HG02943 (cell line): ENCODE measurements around the gene CHD1.

ENCODE experiments used
- ATAC-seq: cut with Tn5 transposase; IDR thresholded peaks from one replicate; pipeline ENCODE4 v1.9.1; 2021; ENCODE audit warnings: mild to moderate bottlenecking, low read depth, moderate library complexity; ENCODE audit not compliant: unreplicated experiment

CHD1 gene

DNA sequence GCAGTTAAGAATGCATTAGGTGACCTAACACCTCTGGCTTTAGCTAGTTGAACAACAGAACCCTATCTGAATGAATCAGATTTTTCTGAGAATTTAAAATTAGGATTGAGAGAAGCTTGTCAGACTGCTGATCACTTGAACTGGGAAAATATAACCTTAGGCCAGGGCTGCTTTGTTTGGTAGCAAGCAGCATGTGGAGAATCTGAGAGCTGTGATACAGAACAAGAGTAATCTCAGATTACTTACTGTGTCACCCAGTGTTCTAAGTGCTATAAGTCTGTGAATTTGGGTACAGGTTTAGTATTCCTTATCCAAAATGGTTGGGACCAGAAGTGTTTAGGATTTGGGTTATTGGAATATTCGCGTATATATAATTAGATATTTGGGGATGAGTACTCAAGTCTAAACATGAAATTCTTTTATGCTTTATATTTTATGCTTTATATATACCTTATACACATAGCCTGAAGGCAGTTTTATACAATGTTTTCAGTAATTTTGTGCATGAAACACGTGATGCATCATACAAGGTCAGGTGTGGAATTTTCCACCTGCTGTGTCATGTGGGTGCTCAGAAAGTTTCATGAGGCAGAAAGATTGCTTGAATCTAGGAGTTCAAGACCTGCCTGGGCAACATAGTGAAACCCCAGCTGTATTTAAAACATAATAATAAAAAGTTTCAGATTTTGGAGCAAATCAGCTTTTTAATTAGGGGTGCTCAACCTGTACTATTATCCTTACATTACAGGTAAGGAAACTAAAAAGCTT, 8.3 kb upstream of the CHD1 start:
- ATAC-seq, result no peak

DNA sequence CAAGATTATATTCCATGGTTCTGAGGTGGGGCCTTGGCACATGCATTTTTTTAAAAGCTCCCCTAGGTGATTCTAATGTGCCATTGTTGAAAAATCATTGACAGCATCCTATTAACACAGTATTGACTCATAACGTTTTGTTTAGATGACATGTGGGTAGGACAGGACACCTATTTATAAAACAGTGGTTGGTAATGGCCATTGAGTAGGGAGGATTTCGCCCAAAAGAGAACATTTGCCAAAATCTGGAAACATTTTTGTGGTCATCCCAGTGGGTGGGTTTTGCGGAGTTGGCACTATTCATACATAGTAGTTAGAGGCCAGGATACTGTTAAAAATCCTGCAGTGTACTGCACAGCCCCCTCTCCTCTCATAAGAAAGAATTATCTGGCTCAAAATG, 6.4 kb upstream of the CHD1 start:
- no peak for ATAC-seq

DNA sequence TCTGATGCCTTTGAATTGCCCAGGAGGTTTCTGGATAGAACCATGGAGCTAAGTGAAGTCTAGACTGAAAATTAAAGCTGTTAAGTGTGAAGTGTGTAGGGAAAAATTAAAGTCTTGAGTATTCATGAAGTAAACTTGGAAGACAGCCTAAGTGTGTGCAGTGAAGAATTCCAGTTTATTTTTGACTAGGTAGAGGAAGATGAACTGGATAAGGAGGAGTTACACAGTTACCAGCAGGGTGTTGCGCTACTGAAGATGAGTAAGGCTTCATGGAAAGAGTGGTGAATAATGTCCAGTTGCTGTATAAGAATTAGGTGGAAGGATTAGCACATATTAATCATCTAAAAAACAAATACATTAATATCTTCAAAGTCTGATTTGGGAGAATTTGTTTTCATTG, 5.7 kb upstream of the CHD1 start:
- no peak for ATAC-seq

DNA sequence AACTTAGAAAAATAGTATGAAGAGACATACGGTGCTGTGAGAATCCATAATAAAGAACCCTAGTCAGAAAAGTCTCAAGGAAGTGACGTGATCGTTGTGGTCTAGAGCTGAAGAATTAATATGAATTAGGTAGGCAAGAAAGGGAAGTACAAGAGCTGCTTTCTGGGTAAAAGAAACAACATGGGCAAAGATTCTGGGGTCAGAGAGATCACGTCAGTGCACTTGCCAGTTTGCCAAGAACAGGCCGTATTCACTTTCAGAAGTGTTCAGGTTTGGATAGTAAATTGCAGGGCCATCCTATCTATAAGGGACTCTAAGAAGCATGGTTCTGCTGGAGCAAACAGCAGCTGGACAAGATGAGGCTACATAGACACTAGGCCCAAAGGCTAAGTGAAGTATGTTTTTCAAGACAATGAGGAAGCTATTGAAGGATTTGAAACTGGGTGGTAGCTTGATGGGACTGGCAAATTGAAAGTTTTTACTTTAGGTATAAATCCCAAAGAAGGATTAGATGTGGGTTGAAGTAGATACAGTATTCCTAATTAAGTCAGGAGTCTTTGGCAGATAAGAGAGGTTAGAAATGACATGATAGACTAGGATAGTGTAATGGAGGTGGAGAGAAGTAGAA, 4.8 kb upstream of the CHD1 start:
- ATAC-seq, result peak; percentile 32

DNA sequence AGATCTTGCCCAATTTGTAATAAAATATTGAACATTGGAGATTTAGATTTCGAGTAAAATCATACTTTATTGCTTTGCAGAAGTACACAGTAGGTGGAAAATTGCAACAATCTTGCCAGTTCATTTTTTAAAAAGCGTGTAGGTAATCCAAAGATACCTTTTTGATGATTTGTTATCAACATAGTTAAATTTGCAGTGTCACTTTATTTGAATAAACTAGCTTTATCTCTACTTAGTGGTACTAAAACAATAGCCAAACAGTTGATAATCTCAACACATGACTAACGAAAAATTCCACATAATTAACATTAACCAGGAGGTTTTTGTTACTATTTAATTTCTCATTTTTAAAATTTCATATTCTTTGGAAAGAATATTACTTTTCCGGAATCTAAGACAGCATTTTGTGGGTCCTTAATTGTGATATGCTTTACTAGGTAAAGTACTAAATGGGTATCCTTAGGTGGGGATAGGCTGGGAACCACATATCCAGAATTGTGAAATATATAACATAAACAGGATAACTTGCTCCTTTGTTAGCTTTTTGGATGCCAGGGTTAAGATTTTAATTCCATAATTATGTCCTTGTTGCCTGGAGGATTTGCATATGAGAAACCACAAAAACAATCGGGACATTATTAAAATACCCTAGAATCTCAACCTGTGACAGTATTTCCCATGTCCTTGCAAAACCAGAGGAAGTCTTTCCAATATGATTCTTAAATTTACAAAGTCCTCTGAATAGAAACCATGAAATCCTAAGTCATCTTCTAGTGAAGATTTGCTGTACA, 2.4 kb upstream of the CHD1 start:
- ATAC-seq, result no peak

DNA sequence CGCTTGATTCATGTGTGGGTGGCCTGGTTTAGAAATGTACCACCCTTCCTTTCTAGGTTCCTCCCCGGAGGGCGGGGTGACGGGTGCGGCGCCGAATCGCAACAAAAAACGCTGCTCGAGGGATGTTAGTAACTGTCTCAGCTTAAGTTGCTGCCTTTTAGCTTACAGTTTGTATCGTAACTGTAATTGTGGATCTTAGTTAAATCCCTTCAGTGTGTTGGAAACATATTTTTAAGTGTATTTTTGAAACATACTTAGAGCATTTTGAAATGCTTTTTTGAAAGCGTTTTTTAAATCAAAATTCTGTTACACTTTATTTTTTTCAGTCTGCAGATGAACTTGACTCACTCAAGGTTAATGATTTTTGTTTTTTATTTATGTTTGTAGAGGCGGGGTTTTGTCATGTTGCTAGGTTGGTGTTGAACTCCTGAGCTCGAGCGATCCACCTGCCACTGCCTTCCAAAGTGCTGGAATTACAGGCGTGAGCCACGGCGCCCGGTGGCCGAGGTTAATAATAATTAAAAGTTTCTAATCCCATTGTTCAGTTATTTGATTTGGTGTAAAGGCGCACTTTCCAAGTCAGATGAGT, 997 bp upstream of the CHD1 start:
- peak; percentile 61 for ATAC-seq

DNA sequence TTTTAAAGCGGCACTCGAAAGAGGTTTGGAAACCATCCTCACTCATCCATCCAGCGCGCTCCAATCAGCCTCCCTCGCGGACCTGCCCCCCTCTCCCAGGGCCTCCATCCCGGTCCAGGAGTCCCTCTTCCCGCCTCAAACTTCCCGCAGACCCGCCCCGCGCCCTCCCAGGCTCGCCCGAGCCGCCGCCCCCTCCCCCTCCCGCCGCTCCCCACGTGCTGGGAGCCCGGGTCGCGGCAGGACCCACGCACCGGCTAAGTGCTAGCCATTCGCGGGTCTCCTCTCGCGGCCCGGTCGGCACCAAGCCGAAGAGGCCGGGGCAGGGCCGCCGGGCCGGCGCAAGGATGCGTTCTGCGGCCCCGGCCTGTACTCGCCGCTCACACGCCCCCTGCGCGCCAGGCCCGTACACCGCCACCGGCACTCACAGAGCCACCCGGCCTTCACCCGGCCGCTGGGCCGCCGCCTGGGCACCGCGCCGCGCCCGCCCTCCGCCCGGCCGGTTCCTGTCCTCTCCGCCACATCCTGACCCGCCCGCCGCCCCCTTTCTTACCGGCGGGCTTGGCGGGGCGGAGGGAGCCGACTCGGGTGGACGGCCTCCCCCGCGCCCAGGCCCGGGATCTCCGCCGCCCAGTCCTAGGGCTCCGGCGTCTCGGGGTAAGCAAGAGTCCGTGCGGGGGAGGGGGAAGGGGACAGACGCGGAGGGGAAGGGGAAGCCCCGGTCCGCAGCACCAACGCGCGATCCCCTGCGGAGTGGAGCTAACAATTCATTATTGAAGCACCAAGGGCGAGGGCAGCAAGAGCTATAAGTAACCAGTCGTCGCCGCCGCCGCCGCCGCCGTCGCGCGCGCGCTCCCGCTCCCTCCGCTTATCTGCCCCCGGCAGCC, 576 bp downstream of the CHD1 start:
- ATAC-seq, result peak; percentile 27

DNA sequence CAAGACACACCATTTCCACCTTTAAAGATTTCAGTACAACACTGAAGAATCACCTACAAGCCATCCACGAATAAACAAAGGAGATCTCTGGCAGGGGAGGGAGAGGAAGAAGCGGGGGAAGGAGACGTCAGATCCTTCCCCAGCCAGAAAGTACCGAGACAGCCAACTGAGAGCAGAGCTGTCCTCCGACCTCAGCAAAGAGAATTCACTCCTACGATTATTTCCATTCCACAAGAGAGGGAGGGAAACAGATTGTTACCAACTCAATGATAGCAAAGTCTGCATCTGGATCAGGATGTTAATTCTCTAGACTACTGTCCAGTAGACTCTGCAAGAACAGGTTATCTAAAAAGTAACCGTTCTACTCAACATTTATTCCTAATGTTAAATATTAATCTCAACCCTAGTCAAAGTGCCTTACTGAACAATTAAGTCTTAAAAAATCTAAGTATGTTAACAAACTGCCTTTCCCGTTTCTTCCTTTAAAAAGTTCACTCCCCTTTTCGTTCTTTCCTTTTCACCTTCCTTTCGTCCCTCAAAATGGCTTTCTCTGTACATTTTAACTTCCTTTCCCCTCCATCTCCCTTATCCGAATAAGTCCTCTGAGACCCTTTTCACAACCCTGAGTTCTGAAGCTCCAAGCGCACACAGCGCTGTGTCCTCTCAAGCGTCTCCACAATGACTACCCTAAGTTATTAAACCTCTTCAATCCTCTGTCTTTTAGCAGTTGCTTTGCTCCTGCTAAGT, 1.4 kb downstream of the CHD1 start:
- peak; percentile 1 for ATAC-seq

DNA sequence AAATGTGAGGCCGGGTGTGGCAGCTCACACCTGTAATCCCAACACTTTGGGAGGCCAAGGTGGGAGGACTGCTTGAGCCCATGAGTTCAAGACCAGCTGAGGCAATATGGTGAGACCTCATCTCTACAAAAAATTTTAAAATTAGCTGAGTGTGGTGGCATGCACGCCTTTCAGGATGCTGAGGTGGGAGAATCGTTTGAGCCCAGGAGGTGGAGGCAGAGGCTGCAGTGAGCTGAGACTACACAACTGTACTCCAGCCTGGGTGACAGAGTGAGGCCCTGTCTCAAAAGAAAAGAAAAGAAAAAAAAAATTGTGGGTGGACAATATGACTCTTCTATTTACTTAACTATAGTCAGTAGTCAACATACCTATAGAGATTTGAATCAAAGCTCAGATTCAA, 4.8 kb downstream of the CHD1 start:
- no peak for ATAC-seq

DNA sequence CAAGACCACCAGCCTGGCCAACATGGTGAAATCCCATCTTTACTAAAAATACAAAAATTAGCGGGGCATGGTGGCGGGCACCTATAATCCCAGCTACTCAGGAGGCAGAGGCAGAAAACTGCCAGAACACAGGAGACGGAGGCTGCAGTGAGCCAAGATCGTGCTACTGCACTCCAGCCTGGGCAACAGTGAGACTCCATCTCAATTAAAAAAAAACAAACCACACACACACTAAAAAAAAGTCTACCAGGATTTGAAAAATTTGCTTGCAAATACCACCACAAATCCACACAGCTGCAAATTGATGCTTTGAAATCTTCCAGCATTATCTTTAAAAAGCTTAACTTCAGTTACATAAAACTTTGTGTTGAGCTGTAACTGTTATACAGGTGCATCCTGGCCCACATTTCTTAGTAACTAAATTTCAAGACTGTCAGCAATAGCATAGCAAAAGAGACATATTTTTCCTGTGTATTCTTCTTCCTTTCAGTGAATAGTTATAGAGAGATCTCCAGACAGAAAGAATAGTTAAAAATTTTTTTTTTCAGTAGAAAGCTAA, 6.8 kb downstream of the CHD1 start:
- ATAC-seq, result no peak

DNA sequence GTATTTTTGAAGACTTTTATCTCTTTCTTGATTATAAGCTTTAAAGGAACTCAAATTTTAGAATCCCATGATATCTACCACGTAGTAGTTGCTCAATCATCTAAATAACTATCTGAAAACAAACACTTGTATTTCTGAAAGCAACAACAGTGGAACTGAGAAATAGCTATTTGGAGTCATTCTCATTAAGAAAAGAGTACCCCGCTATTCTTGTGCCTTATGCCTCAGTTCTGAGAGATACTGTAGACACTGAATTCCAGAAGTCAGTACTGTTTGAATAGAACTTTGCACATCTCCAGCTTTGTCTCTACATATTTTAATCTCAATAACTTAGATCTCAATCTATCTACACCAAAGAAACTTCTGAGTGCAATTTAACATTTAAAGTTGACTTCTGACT, 11.4 kb downstream of the CHD1 start:
- ATAC-seq, result no peak

DNA sequence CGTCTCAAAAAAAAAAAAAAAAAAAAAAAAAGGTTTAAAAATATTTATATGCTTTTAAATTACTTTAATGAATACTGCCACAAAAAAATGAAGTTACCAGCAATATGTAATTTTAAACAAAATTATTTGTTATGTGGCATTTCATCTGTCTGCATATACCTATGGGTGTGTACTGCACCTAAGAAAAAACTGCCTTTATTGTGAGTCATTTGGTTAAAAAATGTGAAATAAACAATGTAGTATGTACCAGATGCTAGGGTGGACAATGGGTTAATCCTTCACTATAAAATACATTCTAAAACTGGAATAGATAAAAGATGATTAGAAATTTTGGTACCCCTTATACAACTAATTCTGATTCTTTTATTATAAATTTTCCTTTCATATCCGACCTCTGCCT, 12.3 kb downstream of the CHD1 start:
- no peak for ATAC-seq

DNA sequence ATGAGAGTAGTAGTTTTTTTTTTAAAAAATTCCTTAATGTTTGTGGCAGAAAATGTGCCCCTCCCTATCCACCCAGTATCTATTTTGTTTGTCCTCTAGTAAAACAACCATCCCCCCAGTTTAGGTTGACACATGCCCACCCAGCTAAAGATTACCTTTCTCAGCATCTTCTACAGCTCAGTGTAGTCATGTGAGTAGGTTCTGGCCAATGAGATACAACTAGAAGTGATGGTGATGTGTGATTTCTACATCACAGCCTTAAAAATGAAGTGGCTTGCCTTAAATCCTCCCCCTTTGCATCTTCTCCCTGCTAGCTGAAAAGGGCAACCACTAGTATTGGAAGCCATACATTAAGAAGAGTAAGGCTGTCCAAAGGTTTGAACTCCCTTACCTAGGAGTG, 14.9 kb downstream of the CHD1 start:
- no peak for ATAC-seq

DNA sequence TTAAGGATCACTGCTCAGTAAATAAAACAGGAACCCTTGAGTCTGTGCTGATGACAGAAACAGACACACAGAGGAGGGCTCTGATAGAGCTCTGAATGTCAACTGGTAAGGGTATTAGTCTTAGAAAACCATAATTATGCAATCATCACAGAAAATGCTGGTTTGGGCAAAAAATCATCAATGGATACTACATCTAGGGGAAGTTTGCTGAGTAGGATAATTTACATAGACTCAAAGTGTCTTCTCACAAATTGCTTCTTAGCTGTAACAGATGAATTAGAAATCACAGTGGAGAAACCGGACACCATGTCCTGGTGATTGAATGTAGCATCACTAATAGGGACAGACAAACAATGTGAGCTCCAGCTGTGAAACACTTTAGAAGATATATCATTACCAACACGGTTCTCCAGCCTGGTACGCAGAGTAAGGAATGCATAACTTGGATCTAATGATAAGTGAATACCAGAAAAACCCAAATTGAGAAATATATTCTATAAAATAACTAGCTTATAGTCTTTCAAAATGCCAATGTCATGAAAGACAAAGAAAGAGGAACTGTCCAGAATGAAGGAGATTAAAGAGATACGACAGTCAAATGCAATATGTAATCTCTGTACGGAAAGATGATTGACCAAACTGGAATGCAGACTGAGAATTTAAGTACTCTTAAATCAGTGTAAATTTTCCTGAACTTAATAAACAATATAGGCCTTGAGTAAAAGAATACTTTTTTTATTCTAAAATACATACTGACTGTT, 17.3 kb downstream of the CHD1 start:
- ATAC-seq, result no peak

DNA sequence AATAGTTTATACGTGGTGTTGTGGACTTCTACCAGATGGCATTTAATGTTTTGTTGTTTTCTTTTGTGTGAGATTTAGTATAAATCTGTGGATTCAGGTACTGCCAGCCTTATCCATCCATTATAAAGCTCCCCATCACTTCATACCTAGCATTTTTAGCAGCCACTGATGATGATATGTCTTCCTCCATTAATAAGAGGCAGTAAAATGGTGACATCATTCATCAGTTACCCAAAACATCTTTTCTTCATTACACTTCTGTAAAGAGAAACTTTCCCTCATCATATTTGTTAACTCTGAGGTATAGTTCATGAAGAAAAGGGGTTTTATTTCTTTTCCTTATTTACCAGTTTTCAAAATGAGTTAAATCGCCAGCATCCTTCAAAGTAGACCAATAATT, 19.4 kb downstream of the CHD1 start:
- ATAC-seq, result no peak

DNA sequence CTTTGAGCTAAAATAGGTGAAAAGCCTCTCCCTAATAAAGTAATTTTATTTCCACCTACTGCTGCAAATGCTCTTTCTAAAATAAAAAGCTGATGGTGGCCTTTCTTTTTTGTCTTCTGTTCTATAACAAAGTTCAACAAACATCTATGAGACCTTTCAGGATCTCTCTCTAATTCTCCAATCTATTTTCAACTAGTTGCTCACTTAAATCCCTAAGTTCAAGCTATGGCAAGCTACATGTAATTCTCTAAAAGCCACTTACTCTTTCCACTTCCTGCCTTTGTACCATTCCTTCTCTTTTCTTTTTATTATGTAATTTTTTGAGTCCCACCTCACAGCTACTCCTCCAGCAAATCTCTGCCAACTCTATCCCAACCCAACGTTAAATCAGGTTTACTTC, 20.9 kb downstream of the CHD1 start:
- ATAC-seq, result no peak

DNA sequence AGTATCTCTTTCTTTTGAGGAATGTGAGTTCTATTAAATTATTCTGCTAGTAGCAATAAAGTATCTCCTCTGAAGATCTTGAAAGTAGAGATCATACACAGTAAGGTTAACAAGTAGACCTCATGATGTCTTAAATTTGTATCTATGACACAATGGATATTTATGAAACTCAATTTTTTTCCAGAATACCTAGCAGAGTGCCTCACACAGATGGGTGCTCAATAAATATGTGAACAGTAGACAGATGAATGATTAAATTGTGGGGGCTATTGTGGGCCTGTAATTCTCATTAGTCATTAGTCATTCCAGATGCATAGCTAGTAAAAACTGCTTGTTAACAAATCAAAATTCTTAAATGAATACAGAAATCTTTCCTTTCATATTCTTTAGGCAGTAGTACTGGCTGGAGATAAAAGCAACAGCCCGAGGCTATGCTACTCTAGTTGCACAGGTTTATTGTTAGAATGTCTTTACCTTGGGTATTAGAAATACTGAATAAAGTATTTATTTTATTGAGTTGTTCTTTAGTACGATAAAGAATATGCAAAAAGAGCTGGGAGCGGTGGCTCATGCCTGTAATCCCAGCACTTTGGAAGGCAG, 22.0 kb downstream of the CHD1 start:
- no peak for ATAC-seq
